Stomach (tissue), 9 donors: ENCODE results near the gene WASF3. TPM values are rescaled to one million over a fixed set of nuclear protein-coding genes. Genes with fewer than 3 reads are reported as not detected.

Experiments used
- DNase-seq, 2 donors: peaks; one replicate each; pipeline versions ENCODE4 v3.0.0 to v3.0.0-alpha.2; 2013 to 2019
- H3K27ac ChIP-seq, 5 donors: fragments of 200-600 bp in 4 of 5; sonication (generic) in 4 of 5; one replicate each; pipeline ENCODE4 v1.5.1; 2013 to 2019; ENCODE audit warnings: mild to moderate bottlenecking in 1 of 5, moderate library complexity in 1 of 5
- H3K27me3 ChIP-seq, 3 donors: fragments of 200-600 bp; sonication (generic); one replicate each; pipeline ENCODE4 v1.5.1; 2017 to 2019; ENCODE audit warnings: mixed run types in 1 of 3
- H3K36me3 ChIP-seq, 4 donors: fragments of 200-600 bp; sonication (generic); 1 replicate in 3 of 4; 2 replicates in 1 of 4; pipeline ENCODE4 v1.5.1; 2016 to 2019
- H3K4me1 ChIP-seq, 4 donors: fragments of 200-600 bp; sonication (generic); one replicate each; pipeline ENCODE4 v1.5.1; 2016 to 2019
- H3K4me3 ChIP-seq, 4 donors: fragments of 200-600 bp; sonication (generic) in 3 of 4; one replicate each; pipeline ENCODE4 v1.5.1; 2016 to 2019; ENCODE audit warnings: mild to moderate bottlenecking in 1 of 4
- H3K9me3 ChIP-seq, 4 donors: fragments of 200-600 bp; sonication (generic); one replicate each; pipeline ENCODE4 v1.5.1; 2016 to 2019
- EP300 ChIP-seq: sonication (generic); formaldehyde crosslinking; IDR thresholded peaks from one replicate; pipeline ENCODE4 v1.6.1; 2017; ENCODE audit warnings: antibody characterized with exemption
- POLR2A ChIP-seq, 4 donors: fragments of 450-650 bp; IDR thresholded peaks; one replicate each; pipeline ENCODE4 v1.6.1; 2016; ENCODE audit warnings: antibody characterized with exemption in 4 of 4, control low read depth in 2 of 4, mild to moderate bottlenecking in 1 of 4, moderate library complexity in 1 of 4
- POLR2AphosphoS5 ChIP-seq, 3 donors: sonication (generic); formaldehyde crosslinking; IDR thresholded peaks; one replicate each; pipeline ENCODE4 v1.6.1; 2016; ENCODE audit warnings: antibody characterized with exemption in 3 of 3
- WGBS, 5 donors: extraction: QIAGEN DNeasy Blood & Tissue Kit in 3 of 5; methylation state at CpG; one replicate each; pipeline versions ENCODE4 v1.1.5 to v1.1.7; 2013 to 2018; 5-methylcytosine and 5-hydroxymethylcytosine counted together
- intact Hi-C: fragments of 100-400 bp; cut with DNase I; formaldehyde crosslinking; loops from one replicate; pipeline ENCODE4 v1.15.1; 2023; ENCODE audit warnings: low total_unique reads
- polyA plus RNA-seq, 3 donors: library from polyadenylated mRNA; stranded (reverse); fragments of 200-250 nt; gene quantifications; one replicate each; pipeline ENCODE4 v1.2.3, GENCODE V29; 2013
- total RNA-seq, 5 donors: library from RNA; depleted of rRNA; stranded (reverse); fragments of >200 nt; gene quantifications; one replicate each; pipeline versions ENCODE4 v1.1.0 to v1.2.3, GENCODE V29; 2014 to 2016
- TF ChIP-seq, protein P1 (sequence below), 7 experiments: fragments of 450-650 bp in 4 of 7; fragments of 200-600 bp in 3 of 7; sonication (generic) in 3 of 7; IDR thresholded peaks; one replicate each; pipeline ENCODE4 v1.5.1; 2016 to 2019; ENCODE audit warnings: antibody characterized with exemption in 7 of 7, control low read depth in 2 of 7, mild to moderate bottlenecking in 1 of 7
- donor health status: healthy with polysubstance abuse.
- donor health status: Bipolar disorder and iron deficiency.
- donor health status: healthy.

The WASF3 gene
- total and polyA plus RNA-seq, 8 donors = 0.87 to 12.8 (median 10.2) TPM

DNA sequence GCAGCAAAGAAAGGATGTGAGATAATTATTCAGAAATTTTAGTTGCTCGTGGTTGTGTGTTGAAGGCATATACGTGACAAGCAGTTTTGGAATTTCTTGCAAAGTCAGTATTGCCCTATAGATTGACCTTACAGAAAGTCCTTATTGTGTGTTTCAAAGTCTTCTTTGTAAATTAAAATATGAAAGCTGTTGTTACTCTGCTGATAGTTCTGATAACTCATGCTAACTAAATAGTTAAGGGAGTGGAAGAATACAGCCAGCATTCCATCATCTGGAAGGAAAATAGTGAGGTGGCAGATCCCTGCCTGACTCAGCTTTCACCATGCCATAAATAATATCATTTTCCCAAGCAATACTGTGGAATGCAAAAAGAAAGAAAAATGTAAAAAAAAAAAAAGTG lies 27.2 kb downstream of the WASF3 start:
- H3K27ac ChIP-seq = no peak overlapping the region
- WGBS, 5 donors = 77 to 85% (median 78%) methylated on average over 2 of the region's 2 CpGs
- intact Hi-C loops = no loop called here
- H3K4me1 ChIP-seq = peaks cover 0 to 16% (median 6%) of the 10 kb centered on the region in 4 donors
- H3K4me3 ChIP-seq = no peak overlapping the region
- no peaks in the 10 kb centered on the region for H3K27me3 ChIP-seq
- no peak for DNase-seq
- H3K36me3 ChIP-seq = no peaks in the 10 kb centered on the region
- TF ChIP-seq EP300 (no peak), POLR2A (IDR thresholded peaks at IDR 0.05) (no peak), POLR2AphosphoS5 (IDR thresholded peaks at IDR 0.05) (no peak)
- TF ChIP-seq, protein P1, sequence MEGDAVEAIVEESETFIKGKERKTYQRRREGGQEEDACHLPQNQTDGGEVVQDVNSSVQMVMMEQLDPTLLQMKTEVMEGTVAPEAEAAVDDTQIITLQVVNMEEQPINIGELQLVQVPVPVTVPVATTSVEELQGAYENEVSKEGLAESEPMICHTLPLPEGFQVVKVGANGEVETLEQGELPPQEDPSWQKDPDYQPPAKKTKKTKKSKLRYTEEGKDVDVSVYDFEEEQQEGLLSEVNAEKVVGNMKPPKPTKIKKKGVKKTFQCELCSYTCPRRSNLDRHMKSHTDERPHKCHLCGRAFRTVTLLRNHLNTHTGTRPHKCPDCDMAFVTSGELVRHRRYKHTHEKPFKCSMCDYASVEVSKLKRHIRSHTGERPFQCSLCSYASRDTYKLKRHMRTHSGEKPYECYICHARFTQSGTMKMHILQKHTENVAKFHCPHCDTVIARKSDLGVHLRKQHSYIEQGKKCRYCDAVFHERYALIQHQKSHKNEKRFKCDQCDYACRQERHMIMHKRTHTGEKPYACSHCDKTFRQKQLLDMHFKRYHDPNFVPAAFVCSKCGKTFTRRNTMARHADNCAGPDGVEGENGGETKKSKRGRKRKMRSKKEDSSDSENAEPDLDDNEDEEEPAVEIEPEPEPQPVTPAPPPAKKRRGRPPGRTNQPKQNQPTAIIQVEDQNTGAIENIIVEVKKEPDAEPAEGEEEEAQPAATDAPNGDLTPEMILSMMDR (IDR thresholded peaks at IDR 0.05) = no peak
- no peaks in the 10 kb centered on the region for H3K9me3 ChIP-seq

DNA sequence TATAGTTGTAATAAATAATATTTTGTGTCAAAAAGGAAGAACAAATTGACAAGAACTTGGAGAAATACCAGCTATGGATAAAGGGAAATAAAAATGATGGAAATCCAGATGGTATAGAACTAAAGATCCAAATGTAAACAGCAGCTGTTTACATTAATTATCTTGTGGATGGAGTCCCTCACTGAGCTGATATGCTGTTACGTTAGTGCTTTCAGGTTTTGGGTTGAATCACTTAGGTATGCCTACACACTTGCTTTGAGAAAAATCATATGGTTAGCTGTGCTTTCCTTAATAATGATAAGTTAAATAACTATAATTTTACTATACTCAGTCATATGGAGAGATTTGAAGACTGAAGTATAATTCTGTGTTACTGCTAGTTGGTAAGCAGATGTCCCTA lies 27.7 kb downstream of the WASF3 start:
- Histone ChIP-seq H3K27me3 (no peaks in the 10 kb centered on the region), H3K4me1 (peaks cover 0 to 20% (median 6%) of the 10 kb centered on the region in 4 donors), H3K9me3 (no peaks in the 10 kb centered on the region), H3K4me3 (no peak overlapping the region), H3K36me3 (no peaks in the 10 kb centered on the region), H3K27ac (no peak overlapping the region)
- DNase-seq = no peak
- intact Hi-C loops = no loop called here
- no peak for TF ChIP-seq POLR2AphosphoS5 (IDR thresholded peaks at IDR 0.05)
- TF ChIP-seq POLR2A (IDR thresholded peaks at IDR 0.05) = no peak
- no peak for TF ChIP-seq EP300
- TF ChIP-seq, protein P1 (IDR thresholded peaks at IDR 0.05) = no peak
- WGBS, 5 donors = 22 to 40% (median 33%) methylated on average over 1 of the region's 1 CpG

- peaks cover 0 to 21% (median 6%) of the 10 kb centered on the region in 4 donors for H3K4me1 ChIP-seq
- no peak overlapping the region for H3K4me3 ChIP-seq
- no peak for TF ChIP-seq POLR2AphosphoS5 (IDR thresholded peaks at IDR 0.05)
- TF ChIP-seq, protein P1 (IDR thresholded peaks at IDR 0.05) = no peak
- no peak for TF ChIP-seq EP300
- no peak for TF ChIP-seq POLR2A (IDR thresholded peaks at IDR 0.05)
- H3K9me3 ChIP-seq = no peaks in the 10 kb centered on the region
- H3K36me3 ChIP-seq = no peaks in the 10 kb centered on the region
- DNase-seq = no peak
- H3K27me3 ChIP-seq = no peaks in the 10 kb centered on the region
- intact Hi-C loops = no loop called here
- no peak overlapping the region for H3K27ac ChIP-seq
Measured at GRCh38 chr13:26587251-26587650, 29.8 kb downstream of the WASF3 start.

GRCh38 chr13:26589226-26589625 lies 31.7 kb downstream of the WASF3 start:
- TF ChIP-seq POLR2A (IDR thresholded peaks at IDR 0.05) = no peak
- TF ChIP-seq, protein P1 (IDR thresholded peaks at IDR 0.05) = no peak
- no peak for TF ChIP-seq POLR2AphosphoS5 (IDR thresholded peaks at IDR 0.05)
- no peak for TF ChIP-seq EP300
- H3K36me3 ChIP-seq = no peaks in the 10 kb centered on the region
- no peak overlapping the region for H3K4me3 ChIP-seq
- 81 to 91% (median 85%) methylated on average over 1 of the region's 1 CpG for WGBS, 5 donors
- no peaks in the 10 kb centered on the region for H3K27me3 ChIP-seq
- no peak overlapping the region for H3K27ac ChIP-seq
- no peak for DNase-seq
- no peaks in the 10 kb centered on the region for H3K9me3 ChIP-seq
- H3K4me1 ChIP-seq = peaks cover 0 to 21% (median 6%) of the 10 kb centered on the region in 4 donors
- intact Hi-C loops = no loop called here
